Measurements from ENCODE around the gene RFC5.

Gene RFC5

DNA sequence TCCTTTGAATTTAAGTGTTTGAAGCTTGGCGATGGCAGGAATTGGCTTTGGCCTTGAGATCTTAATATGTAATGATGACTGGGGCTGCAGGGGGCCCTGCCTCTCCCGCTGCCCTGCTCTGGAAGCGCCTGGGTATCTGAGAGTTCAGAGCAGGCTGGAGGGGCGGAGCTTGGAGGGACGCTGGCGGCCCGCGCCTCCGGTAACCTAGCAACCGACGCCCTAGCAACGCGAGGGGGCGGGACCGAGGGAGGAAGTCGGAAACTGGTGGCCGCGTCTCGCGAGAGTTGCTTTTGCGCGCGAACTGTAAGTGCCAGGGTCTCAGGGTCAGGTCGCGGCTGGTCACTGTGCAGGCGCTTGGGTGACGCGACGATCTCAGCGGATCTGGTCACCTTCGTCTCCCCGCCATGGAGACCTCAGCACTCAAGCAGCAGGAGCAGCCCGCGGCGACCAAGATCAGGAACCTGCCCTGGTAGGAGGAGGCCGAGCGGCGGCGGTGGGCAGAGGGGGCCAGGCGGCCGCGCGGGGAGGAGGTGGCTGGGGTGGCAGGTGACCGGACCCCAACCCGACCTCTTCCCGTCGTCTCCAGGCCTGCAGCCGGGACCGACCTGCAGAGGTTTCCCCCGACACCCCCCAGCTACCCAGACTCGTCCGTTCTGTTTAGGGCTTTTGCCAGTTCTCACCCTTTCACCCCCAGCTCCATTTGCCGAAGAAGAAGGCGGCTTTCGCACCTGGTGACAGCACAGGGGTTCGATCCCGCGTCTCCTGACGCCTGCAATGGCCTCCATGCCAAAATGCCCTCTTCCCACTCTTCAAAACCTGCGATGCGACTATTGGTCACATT lies at the start of gene RFC5:
Gene RFC5 (plus strand): TSS at position 280 of the 841 bp plus-strand sequence. CDS start 125 bp downstream, at position 405.
- peak within 1 kb of the TSS; percentile 80 for H3K4me3 ChIP-seq (ENCODE audit: low read depth, low read length)
- in situ Hi-C loops (cut with HindIII; ENCODE audit: low sequenced_read_pairs) = no loop called here
- TF ChIP-seq, protein P1, sequence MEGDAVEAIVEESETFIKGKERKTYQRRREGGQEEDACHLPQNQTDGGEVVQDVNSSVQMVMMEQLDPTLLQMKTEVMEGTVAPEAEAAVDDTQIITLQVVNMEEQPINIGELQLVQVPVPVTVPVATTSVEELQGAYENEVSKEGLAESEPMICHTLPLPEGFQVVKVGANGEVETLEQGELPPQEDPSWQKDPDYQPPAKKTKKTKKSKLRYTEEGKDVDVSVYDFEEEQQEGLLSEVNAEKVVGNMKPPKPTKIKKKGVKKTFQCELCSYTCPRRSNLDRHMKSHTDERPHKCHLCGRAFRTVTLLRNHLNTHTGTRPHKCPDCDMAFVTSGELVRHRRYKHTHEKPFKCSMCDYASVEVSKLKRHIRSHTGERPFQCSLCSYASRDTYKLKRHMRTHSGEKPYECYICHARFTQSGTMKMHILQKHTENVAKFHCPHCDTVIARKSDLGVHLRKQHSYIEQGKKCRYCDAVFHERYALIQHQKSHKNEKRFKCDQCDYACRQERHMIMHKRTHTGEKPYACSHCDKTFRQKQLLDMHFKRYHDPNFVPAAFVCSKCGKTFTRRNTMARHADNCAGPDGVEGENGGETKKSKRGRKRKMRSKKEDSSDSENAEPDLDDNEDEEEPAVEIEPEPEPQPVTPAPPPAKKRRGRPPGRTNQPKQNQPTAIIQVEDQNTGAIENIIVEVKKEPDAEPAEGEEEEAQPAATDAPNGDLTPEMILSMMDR (IDR thresholded peaks at IDR 0.05; ENCODE audit: low read depth, low read length, missing control alignments) = no peak

GRCh38 chr12:117967043-117967442 lies 49.5 kb upstream of the RFC5 start:
- TF ChIP-seq, protein P1 (IDR thresholded peaks at IDR 0.05; ENCODE audit: low read depth, low read length, missing control alignments) = no peak
- in situ Hi-C loops (cut with HindIII; ENCODE audit: low sequenced_read_pairs) = no loop called here
- no peak for DNase-seq (ENCODE audit: low read depth)
- no peak overlapping the region for H3K4me3 ChIP-seq (ENCODE audit: low read depth, low read length)

More for the DNA sequence above, at the start of gene RFC5:
- peak; percentile 92 for DNase-seq (ENCODE audit: low read depth)

GRCh38 chr12:117967512-117967911 lies 49.0 kb upstream of the RFC5 start:
- in situ Hi-C loops (cut with HindIII; ENCODE audit: low sequenced_read_pairs) = no loop called here

GRCh38 chr12:117968151-117968789 lies 48.2 kb upstream of the RFC5 start:
- H3K4me3 ChIP-seq (ENCODE audit: low read depth, low read length) = peak overlapping the region; percentile 37
- DNase-seq (ENCODE audit: low read depth) = no peak
- TF ChIP-seq, protein P1 (IDR thresholded peaks at IDR 0.05; ENCODE audit: low read depth, low read length, missing control alignments) = no peak
- in situ Hi-C loops (cut with HindIII; ENCODE audit: low sequenced_read_pairs) = no loop called here

More at GRCh38 chr12:117967512-117967911, 49.0 kb upstream of the RFC5 start:
- DNase-seq (ENCODE audit: low read depth) = no peak
- no peak overlapping the region for H3K4me3 ChIP-seq (ENCODE audit: low read depth, low read length)
- TF ChIP-seq, protein P1 (IDR thresholded peaks at IDR 0.05; ENCODE audit: low read depth, low read length, missing control alignments) = no peak

GRCh38 chr12:117968826-117969659 lies 47.5 kb upstream of the RFC5 start, which contains the start of gene KSR2:
Gene KSR2 (minus strand): TSS chr12:117968990. CDS start chr12:117968255, 735 bp downstream.
- in situ Hi-C loops (cut with HindIII; ENCODE audit: low sequenced_read_pairs) = no loop called here
- no peak for DNase-seq (ENCODE audit: low read depth)
- TF ChIP-seq, protein P1 (IDR thresholded peaks at IDR 0.05; ENCODE audit: low read depth, low read length, missing control alignments) = no peak
- H3K4me3 ChIP-seq (ENCODE audit: low read depth, low read length) = peak within 1 kb of the TSS; percentile 37

GRCh38 chr12:117970334-117970733 lies 46.2 kb upstream of the RFC5 start:
- no peak for DNase-seq (ENCODE audit: low read depth)
- TF ChIP-seq, protein P1 (IDR thresholded peaks at IDR 0.05; ENCODE audit: low read depth, low read length, missing control alignments) = no peak
- in situ Hi-C loops (cut with HindIII; ENCODE audit: low sequenced_read_pairs) = no loop called here
- no peak overlapping the region for H3K4me3 ChIP-seq (ENCODE audit: low read depth, low read length)

All from astrocyte of the cerebellum (primary cell).